ENCODE measurements around the gene TM4SF18.
A peak's percentile ranks its signal among the peaks of the same experiment; 100 is the strongest.
"Not testable (repeated sequence)": the region's sequence is repeated elsewhere in the genome, so short reads cannot be mapped to it uniquely, and the experiment has no call there.

The TM4SF18 gene

GRCh38 chr3:149368201-149368673, 34.8 kb upstream of the TM4SF18 start:
- DNase-seq = peak; percentile 18

- no peak for DNase-seq
Measured at GRCh38 chr3:149366941-149367840, 33.8 kb upstream of the TM4SF18 start.

DNA sequence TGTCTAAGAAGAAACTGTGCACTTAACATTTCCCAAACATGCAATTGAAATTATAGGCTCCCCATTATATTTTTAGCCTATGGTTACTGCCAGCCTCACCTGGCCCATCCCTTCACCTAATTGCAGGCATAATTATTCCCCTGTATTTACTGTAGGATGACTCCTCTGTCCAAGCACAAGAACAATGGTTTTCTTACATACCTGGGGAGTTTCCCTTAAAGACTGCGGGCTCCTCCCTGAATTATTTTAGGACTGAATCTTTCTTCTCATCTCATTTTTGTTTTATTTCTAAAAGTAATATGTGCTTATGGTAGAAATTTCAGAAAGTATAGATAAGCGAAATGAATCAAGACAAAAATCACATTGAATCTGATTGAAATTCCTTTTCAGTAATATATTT, 32.6 kb upstream of the TM4SF18 start:
- DNase-seq = no peak

DNA sequence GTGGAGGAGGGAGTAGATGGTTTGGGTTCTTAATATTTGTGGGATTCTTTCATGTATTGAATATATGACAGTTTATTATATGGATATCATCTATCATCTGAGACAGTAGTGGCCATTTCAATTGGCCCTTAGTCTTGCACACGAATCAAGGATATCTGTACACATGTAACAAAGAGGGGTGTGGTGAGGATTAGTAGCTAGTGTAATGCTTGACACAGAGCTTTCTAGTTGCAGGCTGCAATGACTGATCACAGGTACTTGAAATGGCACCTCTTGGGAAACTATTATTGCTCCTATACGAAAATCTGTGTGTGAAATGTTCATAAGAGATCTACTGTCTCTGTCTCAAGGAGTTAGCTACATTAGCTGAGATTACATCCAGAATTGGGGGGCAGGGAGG, 31.2 kb upstream of the TM4SF18 start:
- no peak for DNase-seq

GRCh38 chr3:149363053-149363452, 29.6 kb upstream of the TM4SF18 start:
- DNase-seq = no peak

DNA sequence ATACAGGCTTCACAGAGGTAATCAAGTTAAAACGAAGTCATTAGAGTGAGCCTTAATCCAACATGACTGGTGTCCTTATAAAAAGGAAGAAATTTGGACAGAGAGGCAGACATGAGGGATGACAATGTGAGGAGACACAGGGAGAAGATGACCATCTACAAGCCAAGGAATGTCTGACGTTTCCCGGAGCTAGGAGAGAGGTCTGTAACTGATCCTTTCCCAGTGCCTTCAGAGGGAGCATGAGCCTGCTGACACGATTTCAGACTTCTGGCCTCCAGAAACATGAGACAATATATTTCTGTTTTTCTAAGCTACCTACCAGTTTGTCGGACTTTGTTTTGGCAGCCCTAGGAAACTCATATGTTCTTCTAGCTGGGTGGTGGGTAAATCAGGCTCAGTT, 28.9 kb upstream of the TM4SF18 start:
- no peak for DNase-seq

DNA sequence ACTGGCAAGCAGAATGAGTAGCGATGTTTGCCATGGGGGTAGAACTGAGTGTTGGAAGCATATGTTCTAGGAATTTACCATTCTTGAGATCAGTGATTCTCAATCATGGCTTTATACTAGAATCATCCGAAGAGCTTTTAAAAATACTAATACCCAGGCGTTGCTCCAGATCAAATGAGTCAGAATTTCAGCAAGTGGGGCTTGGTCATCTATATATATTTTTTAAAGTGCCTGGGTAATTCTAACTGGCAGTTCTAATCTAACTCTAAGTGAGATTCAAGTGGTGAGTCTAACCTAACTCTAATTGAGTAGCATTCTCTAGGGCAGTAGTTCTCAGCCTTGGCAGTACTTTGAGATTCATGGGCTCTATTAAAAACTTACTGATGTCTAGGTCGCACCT, 23.2 kb upstream of the TM4SF18 start:
- no peak for DNase-seq

GRCh38 chr3:149356044-149356592, 22.7 kb upstream of the TM4SF18 start:
- no peak for DNase-seq

- DNase-seq = no peak
Measured at GRCh38 chr3:149353581-149354184, 20.2 kb upstream of the TM4SF18 start.

DNA sequence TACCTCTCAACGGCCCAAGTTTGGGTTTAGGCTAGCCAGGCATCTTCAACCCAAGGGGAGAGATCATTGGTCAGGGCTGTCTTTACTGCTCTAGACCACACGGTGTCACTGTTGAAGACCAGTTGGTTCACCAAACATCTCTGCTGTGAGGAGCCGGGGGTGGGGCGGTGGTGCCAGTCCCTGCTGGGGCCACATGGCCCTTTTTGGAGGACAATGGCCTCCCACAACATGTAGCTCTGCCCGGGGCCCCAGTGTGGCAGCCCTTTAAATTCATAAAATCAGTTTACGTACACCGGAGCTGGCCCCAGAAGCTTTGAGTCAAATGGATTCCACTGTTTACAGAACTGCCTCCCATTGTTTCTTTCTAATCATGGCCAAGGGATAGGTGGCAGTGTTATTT, 19.1 kb upstream of the TM4SF18 start:
- peak; percentile 22 for DNase-seq

- peak; percentile 8 for DNase-seq
Measured at GRCh38 chr3:149343951-149344350, 10.5 kb upstream of the TM4SF18 start.

- no peak for DNase-seq
Measured at GRCh38 chr3:149342413-149343380, 9.3 kb upstream of the TM4SF18 start.

DNA sequence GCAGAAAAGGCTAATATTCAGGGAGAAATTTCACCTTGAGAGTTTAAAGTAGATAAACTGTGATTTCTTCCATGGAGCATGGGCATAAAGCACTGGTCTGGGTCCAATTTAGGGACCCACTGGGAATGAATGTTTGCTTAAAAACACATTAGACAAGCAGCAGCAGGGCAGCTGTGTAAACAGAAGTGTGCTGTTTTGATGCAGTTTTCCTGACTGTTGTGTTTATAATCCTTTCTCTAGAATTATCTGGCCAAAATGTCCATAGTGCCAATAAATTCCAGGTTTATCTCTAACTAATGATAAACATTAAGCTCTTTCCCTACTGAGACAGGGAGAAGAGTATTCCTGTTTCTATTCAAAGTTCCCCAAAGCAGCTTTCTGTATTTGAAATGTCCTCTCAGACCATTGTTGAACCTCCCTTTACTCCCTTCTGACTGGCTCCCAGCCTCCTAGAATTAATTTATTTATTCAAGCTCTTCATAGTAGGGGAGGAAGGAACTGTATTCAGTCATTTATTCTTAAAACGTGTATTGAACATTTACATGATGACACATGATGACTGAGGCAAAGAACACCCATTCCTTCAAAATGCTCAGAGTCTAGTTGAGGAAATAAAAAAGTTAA, 7.0 kb upstream of the TM4SF18 start:
- DNase-seq = peak; percentile 74

DNA sequence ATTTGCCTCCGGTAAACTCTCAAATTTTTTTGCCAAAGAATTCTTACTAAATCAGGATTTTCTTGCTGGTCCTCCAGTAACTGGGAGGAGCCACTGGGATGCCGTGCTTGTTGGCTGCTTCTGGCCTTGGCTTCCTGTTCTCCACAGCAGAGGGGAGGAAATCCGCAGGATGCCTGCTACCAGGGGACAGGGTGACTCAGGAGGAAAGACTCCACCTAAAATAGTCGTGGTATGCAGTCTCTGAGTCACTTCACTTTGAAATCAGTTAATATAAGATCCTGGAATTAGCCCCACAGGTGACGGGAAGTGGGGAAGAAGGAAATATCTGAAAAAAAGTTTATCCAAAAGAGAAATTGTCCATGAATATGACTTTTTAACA, 6.5 kb upstream of the TM4SF18 start:
- peak; percentile 51 for DNase-seq

- DNase-seq = not testable (repeated sequence)
Measured at GRCh38 chr3:149337486-149337885, 4.0 kb upstream of the TM4SF18 start.

- no peak for DNase-seq
Measured at GRCh38 chr3:149336925-149337324, 3.5 kb upstream of the TM4SF18 start.

GRCh38 chr3:149332771-149333170, 665 bp downstream of the TM4SF18 start:
- no peak for DNase-seq

- DNase-seq = no peak
Measured at GRCh38 chr3:149332227-149332765, 1.1 kb downstream of the TM4SF18 start.

DNA sequence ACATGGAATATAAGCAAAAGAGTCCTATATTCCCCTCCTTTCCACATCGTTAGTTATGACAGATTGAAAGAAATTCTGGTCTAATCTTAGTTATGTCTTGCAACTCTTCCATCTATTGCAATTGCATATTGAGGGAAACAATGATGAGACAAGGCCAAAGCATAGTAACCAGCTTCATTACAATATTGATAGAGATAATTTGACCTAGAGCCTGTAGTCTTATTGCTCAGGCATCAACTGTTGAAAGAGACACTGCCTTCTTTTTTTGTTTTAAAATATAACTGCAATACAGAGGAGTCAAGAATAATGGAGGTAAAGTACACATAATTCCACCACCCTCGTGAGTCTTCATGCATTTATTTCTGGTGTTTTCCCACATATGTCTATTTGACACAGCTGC, 2.0 kb downstream of the TM4SF18 start:
- no peak for DNase-seq

DNA sequence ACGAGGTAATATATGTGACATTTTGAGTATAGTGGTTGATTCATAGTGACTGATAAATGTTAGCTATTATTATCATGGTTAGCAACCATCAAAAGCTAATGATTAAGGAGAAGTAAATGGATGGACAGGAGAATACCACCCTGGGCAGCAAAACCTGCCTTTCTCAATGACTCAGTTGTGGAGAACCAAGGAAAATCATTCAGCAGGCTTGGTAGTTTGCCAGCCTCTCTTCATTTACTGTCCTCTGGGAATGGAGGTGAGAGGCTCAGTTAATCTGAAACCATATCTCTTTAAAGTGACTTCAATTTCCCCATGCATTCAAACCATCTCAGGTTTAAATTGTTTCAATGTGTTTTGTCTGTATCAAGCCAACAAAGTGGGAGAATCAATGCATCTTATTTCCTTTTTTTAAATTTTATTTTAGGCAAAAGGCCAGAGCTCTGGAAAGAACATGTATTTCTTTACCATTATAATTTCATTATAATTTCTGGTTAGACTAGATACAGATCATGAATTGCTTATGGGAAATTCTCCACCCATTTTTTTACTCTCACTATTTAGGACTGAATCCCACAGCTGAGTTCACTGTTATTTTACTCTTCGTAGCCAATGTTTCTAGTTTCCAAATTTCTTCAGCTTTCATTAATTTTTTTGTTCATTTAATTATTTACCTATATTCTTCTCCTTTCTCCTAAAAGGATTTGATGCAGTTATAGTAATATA, 2.7 kb downstream of the TM4SF18 start:
- DNase-seq = peak; percentile 68

- DNase-seq = no peak
Measured at GRCh38 chr3:149327156-149327555, 6.3 kb downstream of the TM4SF18 start.
